Adipose tissue (tissue), 3 donors: ENCODE measurements around the gene ANGPTL2. TPM values are rescaled to one million over a fixed set of nuclear protein-coding genes. Genes with fewer than 3 reads are reported as not detected.

Source experiments
- H3K27ac ChIP-seq: one replicate; pipeline ENCODE4 v1.5.1; 2013; ENCODE audit warnings: low read depth, low read length
- WGBS, 3 donors: extraction: QIAGEN DNeasy Blood & Tissue Kit; methylation state at CpG; one replicate each; pipeline ENCODE4 v1.1.7; 2013; 5-methylcytosine and 5-hydroxymethylcytosine counted together
- polyA plus RNA-seq, 3 donors: library from polyadenylated mRNA; stranded (reverse); fragments of 200-250 nt; gene quantifications; one replicate each; pipeline ENCODE4 v1.2.3, GENCODE V29; 2013
- donor health status: healthy with polysubstance abuse.
- donor health status: Bipolar disorder and iron deficiency.
- donor health status: healthy.

Gene ANGPTL2
- polyA plus RNA-seq, 3 donors = 4.2 to 96.1 (median 35.8) TPM

GRCh38 chr9:127089631-127090081, 32.8 kb downstream of the ANGPTL2 start:
- 76 to 82% (median 79%) methylated on average over 6 of the region's 6 CpGs for WGBS, 3 donors
- H3K27ac ChIP-seq = no peak overlapping the region

- H3K27ac ChIP-seq = no peak overlapping the region
Observed at GRCh38 chr9:127088724-127089615, 33.5 kb downstream of the ANGPTL2 start.

GRCh38 chr9:127087836-127088235, 34.6 kb downstream of the ANGPTL2 start:
- 95 to 96% (median 95%) methylated on average over 8 of the region's 8 CpGs for WGBS, 3 donors
- H3K27ac ChIP-seq = no peak overlapping the region

More at GRCh38 chr9:127088724-127089615, 33.5 kb downstream of the ANGPTL2 start:
- 94 to 96% (median 96%) methylated on average over 27 of the region's 27 CpGs for WGBS, 3 donors

- no peak overlapping the region for H3K27ac ChIP-seq
- WGBS, 3 donors = 94 to 97% (median 95%) methylated on average over 6 of the region's 6 CpGs
Observed at GRCh38 chr9:127087411-127087810, 35.0 kb downstream of the ANGPTL2 start.

GRCh38 chr9:127086771-127087170, 35.7 kb downstream of the ANGPTL2 start:
- WGBS, 3 donors = 96 to 99% (median 99%) methylated on average over 4 of the region's 4 CpGs
- no peak overlapping the region for H3K27ac ChIP-seq

GRCh38 chr9:127085186-127085585, 37.2 kb downstream of the ANGPTL2 start:
- 96 to 100% (median 98%) methylated on average over 2 of the region's 2 CpGs for WGBS, 3 donors
- no peak overlapping the region for H3K27ac ChIP-seq

- WGBS, 3 donors = 88 to 94% (median 94%) methylated on average over 12 of the region's 12 CpGs
- H3K27ac ChIP-seq = no peak overlapping the region
Observed at GRCh38 chr9:127084076-127085039, 38.1 kb downstream of the ANGPTL2 start.

GRCh38 chr9:127083138-127083980, 39.1 kb downstream of the ANGPTL2 start:
- 81 to 88% (median 86%) methylated on average over 5 of the region's 5 CpGs for WGBS, 3 donors

GRCh38 chr9:127081250-127082185, 40.9 kb downstream of the ANGPTL2 start:
- H3K27ac ChIP-seq = no peak overlapping the region
- 84 to 87% (median 86%) methylated on average over 8 of the region's 8 CpGs for WGBS, 3 donors

More at GRCh38 chr9:127083138-127083980, 39.1 kb downstream of the ANGPTL2 start:
- no peak overlapping the region for H3K27ac ChIP-seq

- no peak overlapping the region for H3K27ac ChIP-seq
- WGBS, 3 donors = 89 to 96% (median 94%) methylated on average over 8 of the region's 8 CpGs
Observed at GRCh38 chr9:127079446-127080140, 42.8 kb downstream of the ANGPTL2 start.

GRCh38 chr9:127078988-127079387, 43.4 kb downstream of the ANGPTL2 start:
- WGBS, 3 donors = 87 to 100% (median 87%) methylated on average over 1 of the region's 1 CpG
- no peak overlapping the region for H3K27ac ChIP-seq

- no peak overlapping the region for H3K27ac ChIP-seq
- WGBS, 3 donors = 73 to 93% (median 73%) methylated on average over 6 of the region's 6 CpGs
Observed at GRCh38 chr9:127078336-127078735, 44.1 kb downstream of the ANGPTL2 start.

GRCh38 chr9:127077644-127077946, 44.8 kb downstream of the ANGPTL2 start:
- H3K27ac ChIP-seq = no peak overlapping the region
- 52 to 81% (median 52%) methylated on average over 2 of the region's 2 CpGs for WGBS, 3 donors

GRCh38 chr9:127076860-127077643, 45.4 kb downstream of the ANGPTL2 start:
- WGBS, 3 donors = 74 to 88% (median 74%) methylated on average over 5 of the region's 5 CpGs
- H3K27ac ChIP-seq = no peak overlapping the region

GRCh38 chr9:127075624-127076372, 46.6 kb downstream of the ANGPTL2 start:
- H3K27ac ChIP-seq = no peak overlapping the region
- 44 to 53% (median 50%) methylated on average over 2 of the region's 2 CpGs for WGBS, 3 donors
